ENCODE data around the gene CHD8. TPM values are rescaled to one million over a fixed set of nuclear protein-coding genes. Genes with fewer than 3 reads are reported as not detected.

The CHD8 gene
- total RNA-seq = 72.6 TPM
- long read RNA-seq, partial matches to known transcripts = 28 of 33 reads
- long read RNA-seq, other reads (novel, unspliced or antisense) = 4 of 33 reads

GRCh38 chr14:21455912-21456667 is at the start of gene CHD8:
TSS of gene CHD8 (minus strand) at chr14:21456123. CDS start at chr14:21431643, 24,480 bp downstream.
- Histone ChIP-seq H3K27ac (peak within 1 kb of the TSS; percentile 99), H3K4me3 (peak within 1 kb of the TSS; percentile 88), H3K36me3 (peaks cover 23% of the 10 kb centered on the region), H3K4me1 (peaks cover 22% of the 10 kb centered on the region), H3K9me3 (no peaks in the 10 kb centered on the region), H3K27me3 (no peaks in the 10 kb centered on the region)
- TF ChIP-seq CTCF (IDR thresholded peaks at IDR 0.05) = peak; percentile 68
- peak; percentile 100 for DNase-seq
- intact Hi-C loops (cut with DNase I) = no loop called here
- peak; percentile 99 for ATAC-seq

GRCh38 chr14:21505012-21505553 is 49.2 kb upstream of the CHD8 start:
- H3K4me3 ChIP-seq = no peak overlapping the region
- H3K9me3 ChIP-seq = no peaks in the 10 kb centered on the region
- DNase-seq = no peak
- peak; percentile 35 for ATAC-seq
- intact Hi-C loops (cut with DNase I) = no loop called here
- TF ChIP-seq CTCF (IDR thresholded peaks at IDR 0.05) = no peak
- H3K4me1 ChIP-seq = peaks cover 26% of the 10 kb centered on the region
- H3K36me3 ChIP-seq = peaks cover 48% of the 10 kb centered on the region
- no peaks in the 10 kb centered on the region for H3K27me3 ChIP-seq
- H3K27ac ChIP-seq = no peak overlapping the region

- Histone ChIP-seq H3K27me3 (no peaks in the 10 kb centered on the region), H3K9me3 (no peaks in the 10 kb centered on the region), H3K4me3 (no peak overlapping the region), H3K4me1 (peaks cover 13% of the 10 kb centered on the region), H3K36me3 (peaks cover 65% of the 10 kb centered on the region), H3K27ac (no peak overlapping the region)
- intact Hi-C loops (cut with DNase I) = no loop called here
- ATAC-seq (no peak), DNase-seq (no peak)
- TF ChIP-seq CTCF (IDR thresholded peaks at IDR 0.05) = no peak
Observed at GRCh38 chr14:21503376-21503775, 47.5 kb upstream of the CHD8 start.

- peaks cover 74% of the 10 kb centered on the region for H3K36me3 ChIP-seq
- H3K9me3 ChIP-seq = no peaks in the 10 kb centered on the region
- no peak for TF ChIP-seq CTCF (IDR thresholded peaks at IDR 0.05)
- H3K4me1 ChIP-seq = peaks cover 13% of the 10 kb centered on the region
- H3K4me3 ChIP-seq = no peak overlapping the region
- ATAC-seq (no peak), DNase-seq (no peak)
- H3K27ac ChIP-seq = no peak overlapping the region
- intact Hi-C loops (cut with DNase I) = no loop called here
- no peaks in the 10 kb centered on the region for H3K27me3 ChIP-seq
Observed at GRCh38 chr14:21501568-21501967, 45.6 kb upstream of the CHD8 start.

- Histone ChIP-seq H3K27ac (no peak overlapping the region), H3K27me3 (no peaks in the 10 kb centered on the region), H3K9me3 (no peaks in the 10 kb centered on the region), H3K36me3 (peaks cover 100% of the 10 kb centered on the region), H3K4me3 (no peak overlapping the region), H3K4me1 (peaks cover 5% of the 10 kb centered on the region)
- intact Hi-C loops (cut with DNase I) = no loop called here
- TF ChIP-seq CTCF (IDR thresholded peaks at IDR 0.05) = peak; percentile 45
- no peak for DNase-seq
- peak; percentile 64 for ATAC-seq
Observed at GRCh38 chr14:21498540-21499526, 42.9 kb upstream of the CHD8 start.
